ENCODE measurements around the gene HBG1.
"Not testable (repeated sequence)": the region's sequence is repeated elsewhere in the genome, so short reads cannot be mapped to it uniquely, and the experiment has no call there.

GRCh38 chr11:5248498-5248897 is 1.2 kb downstream of the HBG1 start:
- TF ChIP-seq CTCF, POLR2AphosphoS5, POLR2A, EP300 (IDR thresholded peaks at IDR 0.05): not testable (repeated sequence)
